ES-I3 (cell line): ENCODE data around the gene SLC15A4.
"Not testable (repeated sequence)": the region's sequence is repeated elsewhere in the genome, so short reads cannot be mapped to it uniquely, and the experiment has no call there.

Source experiments
- H3K36me3 ChIP-seq: 2 replicates; pipeline ENCODE4 v1.6.1; 2013; ENCODE audit warnings: mild to moderate bottlenecking, low read length, control low read depth, moderate library complexity; ENCODE audit not compliant: insufficient read depth
- H3K4me1 ChIP-seq: 2 replicates; pipeline ENCODE4 v1.6.1; 2013; ENCODE audit warnings: mild to moderate bottlenecking, control low read depth, low read length; ENCODE audit not compliant: insufficient read depth
- H3K9ac ChIP-seq: 2 replicates; pipeline ENCODE4 v1.6.1; 2013; ENCODE audit warnings: low read depth, mild to moderate bottlenecking, low read length, moderate library complexity
- H3K9me3 ChIP-seq: 2 replicates; pipeline ENCODE4 v1.6.1; 2013; ENCODE audit warnings: mild to moderate bottlenecking, low read length, moderate library complexity; ENCODE audit not compliant: control insufficient read depth, insufficient read depth

The SLC15A4 gene

GRCh38 chr12:128813392-128813791 lies 10.4 kb downstream of the SLC15A4 start:
- H3K9ac ChIP-seq, result no peak overlapping the region
- H3K36me3 ChIP-seq, result peaks cover 17% of the 10 kb centered on the region; the same call in 1 of the 2 replicates
- peaks cover 11% of the 10 kb centered on the region for H3K4me1 ChIP-seq
- no peaks in the 10 kb centered on the region for H3K9me3 ChIP-seq

DNA sequence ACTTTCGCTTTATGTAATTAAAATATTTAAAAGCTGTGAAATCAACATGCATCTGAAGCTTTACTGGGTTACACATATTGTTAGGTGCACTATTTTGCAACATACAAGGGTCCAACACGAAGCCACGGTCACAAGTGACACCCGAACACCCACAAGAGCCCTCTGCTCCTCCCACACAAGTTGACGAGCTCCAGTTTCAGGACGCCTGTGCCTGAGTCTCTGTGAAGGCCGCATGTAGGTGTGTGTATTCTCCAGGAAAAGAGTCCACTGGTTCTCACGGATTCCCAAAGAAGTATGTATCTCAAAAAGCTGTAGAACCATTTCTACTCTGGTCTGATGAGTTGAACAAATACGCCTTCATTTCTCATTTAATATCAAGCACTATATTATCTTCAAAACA lies 12.0 kb downstream of the SLC15A4 start:
- H3K36me3 ChIP-seq, result peaks cover 28% of the 10 kb centered on the region
- no peaks in the 10 kb centered on the region for H3K9me3 ChIP-seq
- H3K4me1 ChIP-seq, result no peaks in the 10 kb centered on the region
- H3K9ac ChIP-seq, result no peak overlapping the region

GRCh38 chr12:128810182-128811127 lies 13.3 kb downstream of the SLC15A4 start:
- Histone ChIP-seq H3K36me3 (peaks cover 28% of the 10 kb centered on the region), H3K9me3 (no peaks in the 10 kb centered on the region), H3K4me1 (no peaks in the 10 kb centered on the region), H3K9ac (no peak overlapping the region)

DNA sequence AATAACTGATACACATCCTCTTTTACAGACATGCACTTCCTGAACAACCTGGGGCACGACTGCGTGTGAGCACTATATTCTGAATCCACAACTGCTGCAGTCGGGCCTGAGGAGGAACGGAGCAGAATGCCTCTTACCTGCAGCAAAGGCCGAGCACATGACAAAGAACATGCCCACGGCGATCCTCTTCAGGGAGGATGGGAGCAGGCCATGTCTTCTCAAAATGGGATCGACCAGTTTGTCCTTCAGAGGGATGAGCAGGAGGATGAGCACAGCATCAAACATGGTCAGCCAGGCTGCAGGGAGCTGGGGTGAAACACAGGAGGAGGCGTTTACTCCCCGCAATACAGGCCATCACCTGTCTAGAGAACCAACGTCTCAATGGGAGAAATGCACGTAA lies 15.1 kb downstream of the SLC15A4 start:
- peaks cover 20% of the 10 kb centered on the region for H3K36me3 ChIP-seq

DNA sequence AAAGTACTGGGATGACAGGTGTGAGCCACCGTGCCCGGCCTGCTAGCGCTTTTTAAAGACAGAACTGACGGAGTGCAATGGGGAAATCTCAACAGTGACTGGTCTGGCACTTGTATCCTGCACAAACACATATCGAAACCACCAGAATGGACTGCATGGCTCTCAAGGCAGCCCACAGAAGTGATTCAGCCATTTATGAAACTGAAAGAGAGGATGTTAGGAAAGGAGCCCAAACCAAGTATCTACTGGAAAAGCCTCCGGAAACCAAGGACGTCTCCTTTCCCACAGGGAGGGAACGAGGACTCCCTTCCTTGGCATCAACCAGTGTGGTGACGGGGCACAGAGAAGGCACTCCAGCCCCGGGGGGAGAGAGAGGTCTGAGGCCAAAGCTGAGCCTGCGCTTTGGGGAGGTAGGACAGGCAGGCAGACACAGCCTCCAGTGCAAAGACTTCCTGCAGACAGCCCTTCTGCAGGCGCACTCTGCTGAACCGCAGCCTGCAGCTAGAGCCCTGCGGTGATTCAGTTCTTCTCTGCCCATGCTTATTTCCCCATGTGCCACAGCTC lies 16.5 kb downstream of the SLC15A4 start:
- Histone ChIP-seq H3K4me1 (no peaks in the 10 kb centered on the region), H3K36me3 (peaks cover 20% of the 10 kb centered on the region), H3K9ac (no peak overlapping the region), H3K9me3 (no peaks in the 10 kb centered on the region)

More for the DNA sequence above, 15.1 kb downstream of the SLC15A4 start:
- Histone ChIP-seq H3K4me1 (no peaks in the 10 kb centered on the region), H3K9ac (no peak overlapping the region), H3K9me3 (no peaks in the 10 kb centered on the region)

DNA sequence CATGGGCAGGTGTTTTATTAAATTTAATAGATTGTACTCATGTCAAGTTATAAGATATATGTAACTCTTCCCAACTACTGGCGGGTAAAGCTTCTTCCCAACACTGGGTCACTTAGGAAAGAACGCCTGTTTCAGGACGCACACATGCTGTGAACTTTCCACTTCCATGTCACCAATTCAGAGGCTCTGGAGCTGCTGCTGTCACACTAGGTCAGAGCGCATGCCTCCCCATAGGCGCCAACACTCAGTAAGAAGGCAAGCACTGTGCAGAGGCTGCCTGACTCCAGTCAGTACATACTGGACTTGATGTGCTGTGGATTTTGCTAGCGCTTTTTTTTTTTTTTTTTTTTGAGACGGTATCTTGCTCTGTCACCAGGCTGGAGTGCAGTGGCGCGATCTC lies 17.2 kb downstream of the SLC15A4 start:
- Histone ChIP-seq H3K36me3 (peaks cover 20% of the 10 kb centered on the region), H3K9me3 (no peaks in the 10 kb centered on the region), H3K4me1 (no peaks in the 10 kb centered on the region), H3K9ac (no peak overlapping the region)

DNA sequence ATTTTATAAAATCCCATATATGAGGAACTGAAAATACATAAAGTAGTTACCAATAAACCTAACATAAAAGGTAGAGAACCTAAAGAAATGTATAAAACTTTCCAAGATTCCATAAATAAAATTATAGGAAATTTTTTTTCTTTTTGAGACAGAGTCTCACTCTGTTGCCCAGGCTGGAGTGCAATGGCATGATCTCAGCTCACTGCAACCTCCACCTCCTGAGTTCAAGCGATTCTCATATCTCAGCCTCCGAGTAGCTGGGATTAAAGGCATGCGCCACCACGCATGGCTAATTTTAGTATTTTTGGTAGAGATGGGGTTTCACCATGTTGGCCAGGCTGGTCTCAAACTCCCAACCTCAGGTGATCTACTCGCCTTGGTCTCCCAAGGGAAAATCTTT lies 18.4 kb downstream of the SLC15A4 start:
- not testable (repeated sequence) for H3K9me3 ChIP-seq, H3K4me1 ChIP-seq, H3K9ac ChIP-seq
- H3K36me3 ChIP-seq, result peaks cover 24% of the 10 kb centered on the region

DNA sequence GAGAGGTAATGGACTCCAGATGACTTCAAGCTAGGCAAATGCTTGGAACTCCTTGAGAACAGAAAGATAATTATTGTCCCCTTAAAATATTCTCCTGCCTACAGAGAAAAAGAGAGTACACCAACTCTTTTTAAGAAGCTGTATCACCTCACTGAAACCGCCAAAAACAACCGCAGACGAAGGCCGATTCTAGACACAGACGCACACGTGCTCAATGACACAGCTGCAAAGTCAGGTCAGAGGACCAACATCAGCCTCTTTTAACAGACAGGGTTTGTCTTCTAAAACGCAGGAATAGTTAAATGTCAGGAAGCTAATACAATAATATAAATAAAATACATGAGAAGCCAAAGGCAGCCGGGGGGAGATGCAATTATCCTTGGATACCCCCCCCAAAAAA lies 19.0 kb downstream of the SLC15A4 start:
- no peak overlapping the region for H3K9ac ChIP-seq
- H3K4me1 ChIP-seq, result no peaks in the 10 kb centered on the region
- H3K9me3 ChIP-seq, result no peaks in the 10 kb centered on the region
- H3K36me3 ChIP-seq, result peaks cover 24% of the 10 kb centered on the region

DNA sequence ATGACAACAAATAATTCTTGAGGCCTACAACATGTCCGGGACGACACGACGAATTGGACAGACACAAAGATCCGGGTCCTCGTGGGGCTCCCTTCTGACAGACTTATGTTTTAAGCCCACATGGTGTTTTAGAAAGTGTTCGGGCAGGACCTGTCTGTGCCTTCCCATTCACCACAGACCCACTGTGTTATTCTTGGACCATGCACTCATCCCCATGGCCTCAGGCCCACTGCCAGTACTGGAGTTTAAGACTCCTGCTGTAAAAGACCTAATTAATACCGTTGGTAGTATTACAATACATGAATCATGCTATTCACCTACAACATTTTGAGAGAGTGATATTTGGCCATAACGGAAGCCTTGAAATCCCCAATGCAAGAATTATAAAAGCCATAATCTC lies 20.0 kb downstream of the SLC15A4 start:
- no peaks in the 10 kb centered on the region for H3K9me3 ChIP-seq
- H3K4me1 ChIP-seq, result no peaks in the 10 kb centered on the region
- H3K9ac ChIP-seq, result no peak overlapping the region
- peaks cover 22% of the 10 kb centered on the region for H3K36me3 ChIP-seq

DNA sequence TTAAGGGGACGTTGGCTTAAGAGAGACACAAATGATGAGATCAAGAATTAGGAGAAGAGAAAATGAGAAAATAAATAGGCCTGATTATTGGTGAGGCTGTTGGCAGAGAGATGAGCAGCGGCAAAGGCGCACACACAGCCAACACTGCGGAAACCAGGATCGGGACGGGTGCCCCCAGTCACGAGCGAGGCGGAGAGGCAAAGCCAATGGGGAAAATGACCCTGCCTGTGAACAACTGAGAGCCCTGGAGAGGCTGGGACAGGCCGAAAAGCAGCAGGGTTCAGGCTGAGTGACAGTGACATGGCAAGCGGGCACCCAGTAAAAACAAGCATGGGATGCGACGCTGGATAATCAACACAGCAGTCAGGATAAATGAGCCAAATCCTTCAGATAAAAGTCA lies 21.0 kb downstream of the SLC15A4 start:
- Histone ChIP-seq H3K9me3 (no peaks in the 10 kb centered on the region), H3K4me1 (no peaks in the 10 kb centered on the region), H3K9ac (no peak overlapping the region), H3K36me3 (peaks cover 25% of the 10 kb centered on the region)

DNA sequence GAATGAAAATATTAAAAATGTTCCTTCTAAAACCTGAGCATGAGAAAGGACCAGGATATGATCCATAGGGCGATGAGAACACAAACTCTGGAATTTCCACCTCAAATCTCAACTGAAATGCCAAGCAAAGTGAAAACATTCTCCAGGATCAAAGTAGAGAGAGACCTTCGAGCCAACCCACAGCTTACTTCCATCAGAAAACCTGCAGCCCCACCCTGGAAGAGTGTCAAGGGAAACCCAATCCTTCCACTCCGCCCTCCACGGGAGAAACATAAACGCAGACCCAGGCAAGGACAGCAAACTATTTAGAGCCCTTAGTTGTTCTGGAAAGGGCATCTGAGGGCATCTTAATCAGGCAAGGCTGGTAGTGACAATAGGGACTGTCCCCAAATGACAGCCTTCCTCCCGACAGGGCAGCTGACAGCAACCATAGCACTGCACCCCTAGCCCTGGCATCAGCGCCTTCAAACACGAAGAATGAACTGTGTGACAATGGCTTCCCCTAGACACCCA lies 21.8 kb downstream of the SLC15A4 start:
- Histone ChIP-seq H3K36me3 (peaks cover 23% of the 10 kb centered on the region), H3K4me1 (no peaks in the 10 kb centered on the region)

GRCh38 chr12:128800606-128801005 lies 23.2 kb downstream of the SLC15A4 start:
- H3K9ac ChIP-seq, result no peak overlapping the region
- H3K36me3 ChIP-seq, result peaks cover 23% of the 10 kb centered on the region
- H3K4me1 ChIP-seq, result no peaks in the 10 kb centered on the region
- H3K9me3 ChIP-seq, result no peaks in the 10 kb centered on the region

More for the DNA sequence above, 21.8 kb downstream of the SLC15A4 start:
- Histone ChIP-seq H3K9ac (no peak overlapping the region; the same call in 1 of the 2 replicates), H3K9me3 (no peaks in the 10 kb centered on the region)

- H3K36me3 ChIP-seq, result peaks cover 34% of the 10 kb centered on the region
- no peaks in the 10 kb centered on the region for H3K4me1 ChIP-seq
- H3K9ac ChIP-seq, result no peak overlapping the region
- H3K9me3 ChIP-seq, result no peaks in the 10 kb centered on the region
Measured at GRCh38 chr12:128798571-128799341, 25.0 kb downstream of the SLC15A4 start.
